Subcutaneous adipose tissue (tissue), 4 donors: ENCODE measurements around the gene ADAMTS18. TPM values are rescaled to one million over a fixed set of nuclear protein-coding genes. Genes with fewer than 3 reads are reported as not detected.

Source experiments
- total RNA-seq, 4 donors: library from RNA; depleted of rRNA; stranded (reverse); fragments of >200 nt; gene quantifications; one replicate each; pipeline ENCODE4 v1.1.0, GENCODE V29; 2016
- TF ChIP-seq, protein P1 (sequence below): fragments of 450-650 bp; IDR thresholded peaks from one replicate; pipeline ENCODE4 v1.5.1; 2016; ENCODE audit warnings: low read depth, mild to moderate bottlenecking, control low read depth, antibody characterized with exemption, moderate library complexity

ADAMTS18 gene
- total RNA-seq, 4 donors from 2014 or later = 1.1 to 20.9 (median 3.1) TPM

- TF ChIP-seq, protein P1, sequence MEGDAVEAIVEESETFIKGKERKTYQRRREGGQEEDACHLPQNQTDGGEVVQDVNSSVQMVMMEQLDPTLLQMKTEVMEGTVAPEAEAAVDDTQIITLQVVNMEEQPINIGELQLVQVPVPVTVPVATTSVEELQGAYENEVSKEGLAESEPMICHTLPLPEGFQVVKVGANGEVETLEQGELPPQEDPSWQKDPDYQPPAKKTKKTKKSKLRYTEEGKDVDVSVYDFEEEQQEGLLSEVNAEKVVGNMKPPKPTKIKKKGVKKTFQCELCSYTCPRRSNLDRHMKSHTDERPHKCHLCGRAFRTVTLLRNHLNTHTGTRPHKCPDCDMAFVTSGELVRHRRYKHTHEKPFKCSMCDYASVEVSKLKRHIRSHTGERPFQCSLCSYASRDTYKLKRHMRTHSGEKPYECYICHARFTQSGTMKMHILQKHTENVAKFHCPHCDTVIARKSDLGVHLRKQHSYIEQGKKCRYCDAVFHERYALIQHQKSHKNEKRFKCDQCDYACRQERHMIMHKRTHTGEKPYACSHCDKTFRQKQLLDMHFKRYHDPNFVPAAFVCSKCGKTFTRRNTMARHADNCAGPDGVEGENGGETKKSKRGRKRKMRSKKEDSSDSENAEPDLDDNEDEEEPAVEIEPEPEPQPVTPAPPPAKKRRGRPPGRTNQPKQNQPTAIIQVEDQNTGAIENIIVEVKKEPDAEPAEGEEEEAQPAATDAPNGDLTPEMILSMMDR = no peak
Observed at GRCh38 chr16:77300256-77300655, 134.6 kb downstream of the ADAMTS18 start.

DNA sequence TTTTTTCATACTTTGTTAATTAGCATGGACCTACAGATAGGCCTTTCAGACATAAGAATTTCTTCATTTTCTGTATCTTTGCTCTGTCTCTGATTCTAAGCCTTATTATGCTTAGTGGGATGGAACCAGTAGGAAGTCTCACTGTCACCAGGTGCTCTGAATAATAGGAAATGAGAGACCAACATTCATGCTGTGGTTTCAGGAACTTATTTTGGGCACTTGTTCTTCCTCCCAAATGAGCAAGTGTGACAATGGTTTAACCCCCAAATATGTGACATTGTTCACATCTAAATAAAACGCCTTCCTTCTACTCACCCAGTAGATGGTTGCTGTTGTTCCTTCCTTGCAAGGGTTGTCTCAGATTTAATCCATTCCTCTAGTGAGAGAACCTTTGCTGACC, 135.4 kb downstream of the ADAMTS18 start:
- TF ChIP-seq, protein P1 = no peak

DNA sequence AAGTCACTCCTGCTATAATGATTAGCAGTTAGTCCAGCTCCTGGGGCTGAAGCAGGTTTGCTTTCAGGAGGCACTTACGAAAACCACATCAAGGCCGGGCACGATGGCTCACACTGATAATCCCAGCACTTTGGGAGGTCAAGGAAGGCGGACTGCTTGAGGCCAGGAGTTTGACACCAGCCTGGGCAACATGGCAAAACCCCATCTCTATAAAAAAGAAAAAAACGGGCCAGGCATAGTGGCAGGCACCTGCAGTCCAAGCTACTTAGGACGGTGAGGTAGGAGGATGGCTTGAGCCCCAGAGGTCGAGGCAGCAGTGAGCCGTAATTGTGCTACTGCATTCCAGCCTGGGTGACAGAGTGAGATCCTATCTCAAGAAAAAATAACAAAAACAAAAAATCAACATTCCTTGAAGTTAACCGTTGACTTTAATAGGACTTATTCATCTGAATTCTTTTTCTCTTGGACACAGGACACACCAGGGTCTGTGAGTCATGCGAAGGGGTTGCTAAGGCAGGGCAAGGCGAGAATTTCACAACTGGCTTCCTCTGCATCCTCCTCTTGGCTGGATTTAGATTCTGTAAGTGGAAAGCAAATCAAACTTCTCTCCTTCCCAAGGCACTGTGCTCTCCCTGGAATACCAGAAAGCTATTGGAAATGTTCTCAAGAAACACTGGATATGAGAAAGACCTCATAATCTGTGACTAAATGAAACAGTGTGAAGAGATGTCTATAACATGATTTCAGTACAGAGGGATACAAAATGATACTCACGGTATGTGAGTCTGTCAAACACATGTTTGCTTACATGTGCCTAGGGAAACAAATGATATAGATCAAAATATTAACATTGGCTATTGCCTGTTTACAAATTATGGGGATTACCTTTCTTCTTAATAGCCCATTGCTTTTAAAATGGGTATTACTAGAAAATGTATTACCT, 136.1 kb downstream of the ADAMTS18 start:
- TF ChIP-seq, protein P1 = no peak

DNA sequence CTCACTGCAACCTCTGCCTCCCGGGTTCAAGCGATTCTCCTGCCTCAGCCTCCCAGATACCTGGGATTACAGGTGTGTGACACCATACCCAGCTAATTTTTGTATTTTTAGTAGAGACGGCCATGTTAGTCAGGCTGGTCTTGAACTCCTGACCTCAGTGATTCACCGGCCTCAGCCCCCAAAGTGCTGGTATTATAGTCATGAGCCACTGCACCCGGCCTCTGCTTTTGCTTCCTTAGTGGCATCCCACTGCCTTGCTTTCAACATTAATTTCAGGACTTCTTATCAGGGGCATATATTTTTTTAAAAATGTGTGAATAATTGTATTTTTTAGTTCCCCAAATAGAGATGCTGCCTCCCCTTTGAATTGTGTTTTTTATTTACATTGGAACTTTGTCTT, 136.8 kb downstream of the ADAMTS18 start:
- TF ChIP-seq, protein P1 = no peak

GRCh38 chr16:77295896-77296295, 138.9 kb downstream of the ADAMTS18 start:
- TF ChIP-seq, protein P1 = no peak

DNA sequence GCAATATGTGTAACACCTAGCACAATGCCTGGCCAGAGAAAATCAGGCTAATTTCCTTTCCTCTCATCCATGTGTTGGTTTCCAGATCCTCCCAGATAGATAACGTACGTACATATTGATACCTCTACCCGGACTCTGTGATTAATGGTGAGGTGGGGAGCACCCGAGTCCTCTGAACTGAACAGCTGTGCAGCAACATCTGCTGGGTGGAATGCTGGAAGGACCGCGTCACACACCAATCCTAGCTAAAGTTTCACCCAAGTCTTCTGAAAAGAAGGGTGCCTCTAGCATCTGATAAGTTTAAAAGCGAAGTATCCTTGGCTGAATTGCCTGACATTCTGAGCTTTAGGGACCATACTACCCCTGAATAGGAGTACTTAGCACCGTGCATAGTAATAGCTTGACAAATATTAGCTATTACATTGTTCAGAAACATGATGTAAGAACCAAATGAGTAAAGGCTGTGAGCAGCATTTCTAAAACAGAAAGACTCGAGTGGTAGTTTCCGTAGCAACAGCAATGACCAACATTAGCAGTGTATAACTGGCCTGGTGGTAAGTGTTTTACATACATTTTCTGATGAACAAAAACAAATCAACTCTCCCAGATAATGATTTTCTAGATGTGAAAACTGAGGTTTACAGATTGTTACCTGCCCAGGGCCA, 144.3 kb downstream of the ADAMTS18 start:
- TF ChIP-seq, protein P1 = no peak

DNA sequence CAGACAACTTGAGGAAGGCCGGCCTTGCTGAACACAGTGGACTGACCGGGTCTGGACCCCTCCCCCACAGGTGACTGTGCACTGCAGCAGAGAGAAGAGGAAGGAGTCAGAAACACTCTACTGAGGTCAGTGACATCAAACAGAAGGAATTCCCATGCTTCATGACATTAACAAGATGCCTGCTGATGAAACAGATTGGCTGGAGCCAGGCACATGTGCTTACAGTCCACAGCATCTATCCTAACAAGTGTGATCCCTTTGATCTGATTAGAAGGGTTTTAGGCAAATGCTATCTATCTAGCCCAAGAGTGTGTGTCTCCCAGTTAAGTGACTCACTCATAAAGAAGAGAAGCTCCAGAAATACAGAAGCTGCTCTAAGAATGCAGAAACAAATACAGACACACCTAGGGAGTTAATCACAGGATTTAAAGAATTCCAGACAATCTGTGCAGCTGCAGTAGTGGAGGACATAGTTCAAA, 145.5 kb downstream of the ADAMTS18 start:
- TF ChIP-seq, protein P1 = no peak
